ENCODE results near the gene C1orf53.
"Not testable (repeated sequence)": the region's sequence is repeated elsewhere in the genome, so short reads cannot be mapped to it uniquely, and the experiment has no call there.

The C1orf53 gene

GRCh38 chr1:197921235-197922069, 19.0 kb downstream of the C1orf53 start:
- no peak for DNase-seq (ENCODE audit: low spot score)

GRCh38 chr1:197922070-197922390, 19.6 kb downstream of the C1orf53 start:
- no peak for DNase-seq (ENCODE audit: low spot score)

GRCh38 chr1:197923038-197923437, 20.6 kb downstream of the C1orf53 start:
- DNase-seq (ENCODE audit: low spot score), result no peak

GRCh38 chr1:197924516-197925123, 22.2 kb downstream of the C1orf53 start:
- peak; percentile 62 for DNase-seq (ENCODE audit: low spot score)

GRCh38 chr1:197927908-197928665, 25.7 kb downstream of the C1orf53 start:
- no peak for DNase-seq (ENCODE audit: low spot score)

GRCh38 chr1:197928849-197929336, 26.5 kb downstream of the C1orf53 start:
- DNase-seq (ENCODE audit: low spot score), result no peak

GRCh38 chr1:197933016-197933415, 30.6 kb downstream of the C1orf53 start:
- no peak for DNase-seq (ENCODE audit: low spot score)

GRCh38 chr1:197933647-197934046, 31.2 kb downstream of the C1orf53 start:
- no peak for DNase-seq (ENCODE audit: low spot score)

GRCh38 chr1:197937381-197937780, 35.0 kb downstream of the C1orf53 start:
- no peak for DNase-seq (ENCODE audit: low spot score)

GRCh38 chr1:197937892-197938291, 35.5 kb downstream of the C1orf53 start:
- DNase-seq (ENCODE audit: low spot score), result no peak

GRCh38 chr1:197939159-197939980, 36.9 kb downstream of the C1orf53 start:
- DNase-seq (ENCODE audit: low spot score), result not testable (repeated sequence)

- no peak for DNase-seq (ENCODE audit: low spot score)
Observed at GRCh38 chr1:197942042-197942441, 39.6 kb downstream of the C1orf53 start.

- DNase-seq (ENCODE audit: low spot score), result no peak
Observed at GRCh38 chr1:197944485-197944884, 42.1 kb downstream of the C1orf53 start.

GRCh38 chr1:197948926-197949899, 46.8 kb downstream of the C1orf53 start:
- DNase-seq (ENCODE audit: low spot score), result no peak

GRCh38 chr1:197951089-197951488, 48.7 kb downstream of the C1orf53 start:
- no peak for DNase-seq (ENCODE audit: low spot score)

GRCh38 chr1:197951617-197952175, 49.3 kb downstream of the C1orf53 start:
- no peak for DNase-seq (ENCODE audit: low spot score)

- not testable (repeated sequence) for DNase-seq (ENCODE audit: low spot score)
Observed at GRCh38 chr1:197953472-197953871, 51.0 kb downstream of the C1orf53 start.

- DNase-seq (ENCODE audit: low spot score), result no peak
Observed at GRCh38 chr1:197954718-197955418, 52.4 kb downstream of the C1orf53 start.
